Measurements from ENCODE around the gene GNB1L. TPM values are rescaled to one million over a fixed set of nuclear protein-coding genes. Genes with fewer than 3 reads are reported as not detected.

Gene GNB1L
- polyA plus RNA-seq, 3 donors = 3.4 to 6.0 (median 4.8) TPM

- DNase-seq = no peak
- intact Hi-C loops (cut with micrococcal nuclease) = no loop called here
- Histone ChIP-seq H3K4me3 (replicated peaks in 1 of 3; ENCODE audit: low read depth in 2 of 3, low read length in 3 of 3) (no peak overlapping the region), H3K9ac (ENCODE audit: insufficient read depth, low read length, poor library complexity, severe bottlenecking) (no peak overlapping the region), H3K27ac (ENCODE audit: low read depth in 1 of 2, low read length in 2 of 2) (no peak overlapping the region), H3K79me2 (ENCODE audit: insufficient read depth, low read length) (no peaks in the 10 kb centered on the region), H3K4me2 (replicated peaks; ENCODE audit: extremely low read depth, low read length, poor library complexity, severe bottlenecking) (no peak overlapping the region), H2AFZ (ENCODE audit: insufficient read depth, low read depth, low read length, poor library complexity, severe bottlenecking) (no peak overlapping the region), H3K36me3 (replicated peaks in 1 of 2; ENCODE audit: control insufficient read depth in 1 of 2, insufficient read depth in 2 of 2, low read length in 2 of 2) (no peaks in the 10 kb centered on the region), H4K20me1 (ENCODE audit: insufficient read depth, low read length) (no peaks in the 10 kb centered on the region), H3K4me1 (ENCODE audit: control insufficient read depth in 1 of 2, insufficient read depth in 2 of 2, low read length in 2 of 2) (no peaks in the 10 kb centered on the region), H3K27me3 (ENCODE audit: control insufficient read depth in 2 of 2, insufficient read depth in 2 of 2, low read length in 2 of 2) (no peaks in the 10 kb centered on the region), H3K9me3 (replicated peaks in 1 of 2; ENCODE audit: control insufficient read depth in 1 of 2, insufficient read depth in 1 of 2, low read length in 2 of 2) (no peaks in the 10 kb centered on the region)
- Mint-ChIP-seq H3K9me3 (peaks cover 0 to 1% (median 0%) of the 10 kb centered on the region in 7 donors), H3K27me3 (ENCODE audit: low read depth in 3 of 3) (peaks cover 0 to 2% (median 1%) of the 10 kb centered on the region in 3 donors), H3K36me3 (no peaks in the 10 kb centered on the region), H3K4me1 (no peaks in the 10 kb centered on the region), H3K27ac (no peak overlapping the region), H3K4me3 (no peak overlapping the region)
- no peak for TF ChIP-seq CTCF (IDR thresholded peaks at IDR 0.05)
- 100% methylated on average over 1 of the region's 5 CpGs for WGBS (ENCODE audit: insufficient coverage)
These were observed 40.2 kb downstream of the GNB1L start for GRCh38 chr22:19814428-19814827.

GRCh38 chr22:19812910-19813309 lies 41.8 kb downstream of the GNB1L start:
- Histone ChIP-seq H3K27me3 (ENCODE audit: control insufficient read depth in 2 of 2, insufficient read depth in 2 of 2, low read length in 2 of 2) (no peaks in the 10 kb centered on the region), H3K9ac (ENCODE audit: insufficient read depth, low read length, poor library complexity, severe bottlenecking) (no peak overlapping the region), H3K4me1 (ENCODE audit: control insufficient read depth in 1 of 2, insufficient read depth in 2 of 2, low read length in 2 of 2) (no peaks in the 10 kb centered on the region), H3K9me3 (replicated peaks in 1 of 2; ENCODE audit: control insufficient read depth in 1 of 2, insufficient read depth in 1 of 2, low read length in 2 of 2) (no peaks in the 10 kb centered on the region), H3K79me2 (ENCODE audit: insufficient read depth, low read length) (no peaks in the 10 kb centered on the region), H3K36me3 (replicated peaks in 1 of 2; ENCODE audit: control insufficient read depth in 1 of 2, insufficient read depth in 2 of 2, low read length in 2 of 2) (no peaks in the 10 kb centered on the region), H4K20me1 (ENCODE audit: insufficient read depth, low read length) (no peaks in the 10 kb centered on the region), H3K4me3 (replicated peaks in 1 of 3; ENCODE audit: low read depth in 2 of 3, low read length in 3 of 3) (no peak overlapping the region), H2AFZ (ENCODE audit: insufficient read depth, low read depth, low read length, poor library complexity, severe bottlenecking) (no peak overlapping the region), H3K4me2 (replicated peaks; ENCODE audit: extremely low read depth, low read length, poor library complexity, severe bottlenecking) (no peak overlapping the region), H3K27ac (ENCODE audit: low read depth in 1 of 2, low read length in 2 of 2) (no peak overlapping the region)
- H3K9me3 Mint-ChIP-seq = peaks cover 0 to 1% (median 0%) of the 10 kb centered on the region in 7 donors
- H3K4me3 Mint-ChIP-seq = no peak overlapping the region
- no peak for DNase-seq
- intact Hi-C loops (cut with micrococcal nuclease) = no loop called here
- H3K4me1 Mint-ChIP-seq = no peaks in the 10 kb centered on the region
- no peaks in the 10 kb centered on the region for H3K36me3 Mint-ChIP-seq
- peaks cover 0 to 2% (median 2%) of the 10 kb centered on the region in 3 donors for H3K27me3 Mint-ChIP-seq (ENCODE audit: low read depth in 3 of 3)
- no peak overlapping the region for H3K27ac Mint-ChIP-seq
- TF ChIP-seq CTCF (IDR thresholded peaks at IDR 0.05) = no peak
- whole genome bisulfite sequencing (ENCODE audit: insufficient coverage) = 100% methylated on average over 6 of the region's 11 CpGs
